ENCODE measurements around the gene OTUD1. TPM values are rescaled to one million over a fixed set of nuclear protein-coding genes. Genes with fewer than 3 reads are reported as not detected.

The OTUD1 gene
- total and polyA plus RNA-seq, 4 experiments from 2014 or later, result 6.5 to 37.7 (median 26.8) TPM

DNA sequence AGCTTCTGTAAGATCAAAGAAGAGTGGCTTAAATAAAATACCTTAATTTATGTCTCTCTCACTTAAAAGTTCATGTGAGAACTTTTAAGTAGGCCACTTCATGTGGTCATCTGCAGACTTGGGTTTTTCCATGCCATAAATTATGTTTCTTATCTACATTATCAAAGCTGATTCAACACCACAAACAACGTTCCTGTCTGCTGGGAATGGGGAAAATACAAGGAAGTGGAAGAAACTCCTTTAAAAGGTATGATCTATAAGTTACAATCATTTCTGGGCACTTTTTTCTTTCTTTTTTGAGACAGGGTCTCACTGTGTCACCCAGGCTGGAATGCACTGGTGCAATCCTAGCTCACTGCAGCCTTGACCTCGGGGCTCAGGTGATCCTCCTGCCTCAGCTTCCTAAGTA is 16.9 kb upstream of the OTUD1 start:
- CTCF ChIA-PET (ENCODE audit: partially characterized antibody), result interaction anchor here (1.6 kb wide), 1 partner anchor 95 kb away, joined by 3 read pairs; no protein-coding TSS in a partner anchor
- Histone ChIP-seq H3K27me3 (ENCODE audit: insufficient read depth, low read length) (no peaks in the 10 kb centered on the region), H3K36me3 (ENCODE audit: insufficient read depth, low read length) (no peaks in the 10 kb centered on the region), H3K9me3 (ENCODE audit: control insufficient read depth in 1 of 2, low read length in 2 of 2) (no peaks in the 10 kb centered on the region), H3K4me3 (ENCODE audit: low read length in 2 of 2) (no peak overlapping the region), H3K27ac (ENCODE audit: low read depth, low read length) (no peak overlapping the region), H3K4me1 (ENCODE audit: insufficient read depth, low read length) (no peaks in the 10 kb centered on the region)
- H3K9me3 Mint-ChIP-seq, result peaks cover 0 to 2% (median 0%) of the 10 kb centered on the region in 8 donors
- DNase-seq, result no peak
- intact Hi-C loops (cut with micrococcal nuclease), result no loop called here
- POLR2A ChIA-PET (ENCODE audit: partially characterized antibody), result no interaction called here
- H3K27me3 Mint-ChIP-seq, result peaks cover 0 to 3% of the 10 kb centered on the region in 2 donors
- no peak overlapping the region for H3K27ac Mint-ChIP-seq
- no peak overlapping the region for H3K4me3 Mint-ChIP-seq
- H3K36me3 Mint-ChIP-seq, result no peaks in the 10 kb centered on the region
- no peaks in the 10 kb centered on the region for H3K4me1 Mint-ChIP-seq

DNA sequence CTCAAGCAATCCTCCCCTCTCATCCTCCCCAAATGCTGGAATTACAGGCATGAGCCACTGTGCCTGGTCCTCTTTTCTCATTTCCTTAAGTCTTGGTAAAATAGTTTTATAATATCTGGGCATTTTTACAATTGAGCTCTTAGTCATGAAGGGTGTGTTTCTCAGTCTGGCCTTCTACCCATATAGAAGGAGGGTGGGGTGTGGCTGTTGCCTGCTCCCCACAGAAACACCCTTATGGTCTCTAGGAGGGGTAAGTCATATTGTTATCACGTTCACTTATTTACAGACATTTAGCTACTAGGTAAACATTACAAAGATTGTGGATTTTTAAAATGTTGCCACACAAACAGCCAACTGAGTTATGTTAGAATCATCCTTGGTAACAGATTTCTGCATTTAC is 6.7 kb upstream of the OTUD1 start:
- Mint-ChIP-seq H3K9me3 (no peaks in the 10 kb centered on the region), H3K27me3 (peaks cover 0 to 1% of the 10 kb centered on the region in 2 donors), H3K27ac (no peak overlapping the region), H3K36me3 (no peaks in the 10 kb centered on the region), H3K4me1 (no peaks in the 10 kb centered on the region), H3K4me3 (no peak overlapping the region)
- intact Hi-C loops (cut with micrococcal nuclease), result loop anchor here (10.0 kb wide), 1 partner anchor 337 kb away; the partner anchor contains the start of gene MSRB2
- H3K4me3 ChIP-seq (ENCODE audit: low read length in 2 of 2), result no peak overlapping the region
- H3K27ac ChIP-seq (ENCODE audit: low read depth, low read length), result no peak overlapping the region
- H3K9me3 ChIP-seq (ENCODE audit: control insufficient read depth in 1 of 2, low read length in 2 of 2), result no peaks in the 10 kb centered on the region
- DNase-seq, result no peak
- ChIA-PET CTCF (ENCODE audit: partially characterized antibody) (interaction anchor here (1.2 kb wide), 1 partner anchor 10 kb away, joined by 4 read pairs; no protein-coding TSS in a partner anchor), POLR2A (ENCODE audit: partially characterized antibody) (no interaction called here)
- H3K4me1 ChIP-seq (ENCODE audit: insufficient read depth, low read length), result no peaks in the 10 kb centered on the region
- H3K36me3 ChIP-seq (ENCODE audit: insufficient read depth, low read length), result no peaks in the 10 kb centered on the region
- no peaks in the 10 kb centered on the region for H3K27me3 ChIP-seq (ENCODE audit: insufficient read depth, low read length)

DNA sequence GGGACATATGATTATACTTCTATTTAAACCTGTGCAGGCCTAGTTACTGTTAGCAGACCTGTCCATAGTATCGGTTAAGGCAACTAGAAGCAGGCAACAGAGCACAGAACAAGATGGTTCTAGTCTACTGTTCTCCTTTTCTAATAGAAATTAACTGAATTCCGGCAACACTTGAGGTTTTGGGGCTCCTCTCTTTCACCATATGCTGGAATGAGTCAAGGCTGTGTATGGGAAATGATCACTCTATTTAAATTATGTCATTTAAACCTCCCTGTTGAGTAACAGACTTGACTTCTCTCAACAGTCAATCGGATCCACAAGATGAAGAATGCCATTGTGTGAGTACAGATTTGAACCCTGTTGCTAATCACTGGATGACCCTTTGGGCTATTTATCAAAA is 6.2 kb upstream of the OTUD1 start:
- Histone ChIP-seq H3K27ac (ENCODE audit: low read depth, low read length) (no peak overlapping the region), H3K36me3 (ENCODE audit: insufficient read depth, low read length) (no peaks in the 10 kb centered on the region), H3K4me1 (ENCODE audit: insufficient read depth, low read length) (no peaks in the 10 kb centered on the region), H3K4me3 (ENCODE audit: low read length in 2 of 2) (no peak overlapping the region), H3K9me3 (ENCODE audit: control insufficient read depth in 1 of 2, low read length in 2 of 2) (no peaks in the 10 kb centered on the region), H3K27me3 (ENCODE audit: insufficient read depth, low read length) (no peaks in the 10 kb centered on the region)
- POLR2A ChIA-PET (ENCODE audit: partially characterized antibody), result no interaction called here
- H3K4me3 Mint-ChIP-seq, result no peak overlapping the region
- intact Hi-C loops (cut with micrococcal nuclease), result loop anchor here (10.0 kb wide), 1 partner anchor 338 kb away; the partner anchor contains the start of gene MSRB2
- CTCF ChIA-PET (ENCODE audit: partially characterized antibody), result interaction anchor here (1.2 kb wide), 1 partner anchor 9 kb away, joined by 4 read pairs; no protein-coding TSS in a partner anchor
- H3K27ac Mint-ChIP-seq, result no peak overlapping the region
- H3K9me3 Mint-ChIP-seq, result no peaks in the 10 kb centered on the region
- no peak for DNase-seq
- no peaks in the 10 kb centered on the region for H3K36me3 Mint-ChIP-seq
- H3K4me1 Mint-ChIP-seq, result peaks cover 0 to under 1% (median 0%) of the 10 kb centered on the region in 4 donors
- peaks cover 0 to 1% of the 10 kb centered on the region in 2 donors for H3K27me3 Mint-ChIP-seq

DNA sequence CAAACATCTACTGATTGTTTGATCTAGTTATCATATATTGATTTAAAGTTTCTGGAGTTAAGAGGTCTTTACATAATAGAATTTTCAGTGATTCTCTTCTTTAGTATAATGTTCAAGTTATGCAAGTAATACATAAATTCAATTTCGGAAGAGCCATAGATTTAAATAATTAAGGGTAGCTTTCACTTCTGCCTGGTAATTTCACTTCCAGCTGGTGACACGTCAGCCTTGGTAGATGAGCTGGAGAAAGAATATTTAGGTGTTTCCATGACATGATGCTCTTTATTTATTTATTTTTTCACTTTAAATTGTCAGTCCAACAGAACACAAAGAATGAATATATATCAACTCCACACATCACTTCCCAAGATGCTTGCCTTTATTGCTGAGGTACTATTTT is 5.2 kb upstream of the OTUD1 start:
- H3K36me3 Mint-ChIP-seq, result peaks cover 0 to 3% of the 10 kb centered on the region in 2 donors
- Histone ChIP-seq H3K9me3 (ENCODE audit: control insufficient read depth in 1 of 2, low read length in 2 of 2) (no peaks in the 10 kb centered on the region), H3K27ac (ENCODE audit: low read depth, low read length) (no peak overlapping the region), H3K36me3 (ENCODE audit: insufficient read depth, low read length) (no peaks in the 10 kb centered on the region), H3K4me1 (ENCODE audit: insufficient read depth, low read length) (peaks cover 7% of the 10 kb centered on the region), H3K4me3 (ENCODE audit: low read length in 2 of 2) (no peak overlapping the region), H3K27me3 (ENCODE audit: insufficient read depth, low read length) (no peaks in the 10 kb centered on the region)
- ChIA-PET POLR2A (ENCODE audit: partially characterized antibody) (no interaction called here), CTCF (ENCODE audit: partially characterized antibody) (no interaction called here)
- no peak for DNase-seq
- peaks cover 0 to 10% (median 6%) of the 10 kb centered on the region in 4 donors for H3K4me1 Mint-ChIP-seq
- intact Hi-C loops (cut with micrococcal nuclease), result loop anchor here (10.0 kb wide), 1 partner anchor 339 kb away; the partner anchor contains the start of gene MSRB2
- H3K27ac Mint-ChIP-seq, result no peak overlapping the region
- H3K4me3 Mint-ChIP-seq, result no peak overlapping the region
- peaks cover 0 to 2% (median 0%) of the 10 kb centered on the region in 8 donors for H3K9me3 Mint-ChIP-seq
- H3K27me3 Mint-ChIP-seq, result no peaks in the 10 kb centered on the region

DNA sequence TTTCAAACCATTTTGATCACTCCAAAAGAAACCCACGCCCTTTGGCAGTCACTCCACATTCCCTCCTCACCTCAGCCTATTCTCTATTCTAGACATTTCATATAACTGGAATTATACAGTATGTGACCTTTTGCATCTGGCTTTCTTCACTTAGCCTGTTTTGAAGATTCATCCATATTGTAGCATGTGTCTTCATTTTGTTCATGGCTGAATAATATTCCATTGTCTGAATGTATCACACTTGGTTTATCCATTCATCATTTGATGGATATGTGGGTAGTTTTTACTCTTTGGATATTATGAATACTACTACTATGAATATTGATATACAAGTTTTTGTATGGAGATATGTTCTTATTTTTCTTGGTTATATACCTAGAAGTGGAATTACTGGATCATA is 3.5 kb upstream of the OTUD1 start:
- H3K4me1 Mint-ChIP-seq, result peaks cover 1 to 13% (median 7%) of the 10 kb centered on the region in 4 donors
- Histone ChIP-seq H3K36me3 (ENCODE audit: insufficient read depth, low read length) (no peaks in the 10 kb centered on the region), H3K27ac (ENCODE audit: low read depth, low read length) (no peak overlapping the region), H3K27me3 (ENCODE audit: insufficient read depth, low read length) (no peaks in the 10 kb centered on the region), H3K4me1 (ENCODE audit: insufficient read depth, low read length) (peaks cover 10% of the 10 kb centered on the region), H3K4me3 (ENCODE audit: low read length in 2 of 2) (no peak overlapping the region), H3K9me3 (ENCODE audit: control insufficient read depth in 1 of 2, low read length in 2 of 2) (no peaks in the 10 kb centered on the region)
- H3K9me3 Mint-ChIP-seq, result peaks cover 0 to 2% (median 0%) of the 10 kb centered on the region in 8 donors
- CTCF ChIA-PET (ENCODE audit: partially characterized antibody), result no interaction called here
- no peak for DNase-seq
- intact Hi-C loops (cut with micrococcal nuclease), result loop anchor here (5.0 to 10.0 kb wide), 3 partner anchors 341 to 1903 kb away; partner anchors contain the start of genes BMI1, MLLT10 and MSRB2
- H3K27me3 Mint-ChIP-seq, result no peaks in the 10 kb centered on the region
- no peak overlapping the region for H3K4me3 Mint-ChIP-seq
- peak overlapping the region in 1 of 7 donors; percentile 86 for H3K27ac Mint-ChIP-seq
- POLR2A ChIA-PET (ENCODE audit: partially characterized antibody), result no interaction called here
- peaks cover 0 to 5% of the 10 kb centered on the region in 2 donors for H3K36me3 Mint-ChIP-seq

DNA sequence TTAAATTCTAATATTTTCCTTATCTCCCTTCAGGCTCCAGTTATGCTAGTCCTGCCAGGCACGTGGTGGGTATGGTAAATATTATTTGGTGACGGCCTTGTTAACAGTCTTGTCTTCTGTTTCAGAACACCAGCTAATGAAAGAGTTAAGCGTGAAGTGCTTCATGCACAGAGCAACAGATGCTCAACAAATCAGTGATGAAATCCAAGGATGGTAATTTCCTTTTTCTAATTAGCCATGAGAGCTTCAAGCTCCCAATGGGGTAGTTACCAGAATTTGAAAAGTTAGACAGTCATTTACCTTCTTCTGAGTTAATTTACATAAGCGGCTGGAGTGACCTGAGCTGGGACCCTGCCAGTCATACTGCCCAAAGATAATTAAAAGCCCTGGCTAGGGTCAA is 1.9 kb upstream of the OTUD1 start:
- peak overlapping the region in 1 of 8 donors; percentile 8 for H3K4me3 Mint-ChIP-seq
- H3K27me3 ChIP-seq (ENCODE audit: insufficient read depth, low read length), result no peaks in the 10 kb centered on the region
- peak overlapping the region; percentile 64 to 97 (median 92) for H3K27ac Mint-ChIP-seq
- intact Hi-C loops (cut with micrococcal nuclease), result loop anchor here (5.0 to 10.0 kb wide), 3 partner anchors 342 to 1905 kb away; partner anchors contain the start of genes BMI1, MLLT10 and MSRB2
- no peaks in the 10 kb centered on the region for H3K9me3 ChIP-seq (ENCODE audit: control insufficient read depth in 1 of 2, low read length in 2 of 2)
- POLR2A ChIA-PET (ENCODE audit: partially characterized antibody), result interaction anchor here (1.2 to 5.3 kb wide), 2 partner anchors 10 to 71 kb away, joined by 3 to 70 read pairs; no protein-coding TSS in a partner anchor
- H3K4me1 Mint-ChIP-seq, result peaks cover 17 to 29% (median 22%) of the 10 kb centered on the region in 4 donors
- no peak overlapping the region for H3K27ac ChIP-seq (ENCODE audit: low read depth, low read length)
- CTCF ChIA-PET (ENCODE audit: partially characterized antibody), result no interaction called here
- H3K9me3 Mint-ChIP-seq, result peaks cover 0 to 2% (median 0%) of the 10 kb centered on the region in 8 donors
- DNase-seq, result no peak
- no peak overlapping the region for H3K4me3 ChIP-seq (ENCODE audit: low read length in 2 of 2)
- no peaks in the 10 kb centered on the region for H3K27me3 Mint-ChIP-seq
- no peaks in the 10 kb centered on the region for H3K36me3 ChIP-seq (ENCODE audit: insufficient read depth, low read length)
- H3K4me1 ChIP-seq (ENCODE audit: insufficient read depth, low read length), result peaks cover 26% of the 10 kb centered on the region
- H3K36me3 Mint-ChIP-seq, result peaks cover 0 to 17% of the 10 kb centered on the region in 2 donors

DNA sequence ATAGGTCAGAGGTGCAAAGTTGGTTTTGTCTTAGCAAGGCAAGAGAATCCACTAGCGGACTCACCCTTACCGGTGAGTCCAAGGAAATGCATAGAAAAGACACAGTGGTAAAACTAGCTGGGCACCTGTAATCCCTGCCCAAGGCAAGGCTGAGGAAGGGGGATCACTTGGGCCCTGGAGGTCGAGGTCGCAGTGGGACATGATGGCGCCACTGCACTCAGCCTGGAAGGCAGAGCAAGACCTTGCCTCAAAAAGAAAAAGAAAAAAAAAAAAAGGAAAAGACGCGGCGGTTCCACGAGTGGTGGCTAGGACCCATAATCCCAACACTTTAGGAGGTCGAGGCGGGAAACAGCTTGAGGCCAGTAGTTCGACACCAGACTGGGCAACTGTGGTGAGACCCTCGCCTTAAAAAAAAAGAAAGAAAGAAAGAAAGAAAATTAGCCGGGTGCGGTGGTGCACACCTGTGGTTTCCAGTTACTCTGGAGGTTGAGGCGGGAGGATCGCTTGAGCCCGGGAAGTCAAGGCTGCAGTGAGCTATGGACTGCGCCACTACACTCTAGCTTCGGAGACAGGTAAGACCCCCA is 820 bp upstream of the OTUD1 start:
- H3K27me3 ChIP-seq (ENCODE audit: insufficient read depth, low read length), result no peaks in the 10 kb centered on the region
- Mint-ChIP-seq H3K27me3 (no peaks in the 10 kb centered on the region), H3K4me3 (peak overlapping the region; percentile 75 to 89 (median 84)), H3K9me3 (peaks cover 0 to 2% (median 0%) of the 10 kb centered on the region in 8 donors), H3K36me3 (peaks cover 0 to 22% of the 10 kb centered on the region in 2 donors), H3K4me1 (peaks cover 26 to 40% (median 33%) of the 10 kb centered on the region in 4 donors), H3K27ac (peak overlapping the region; percentile 90 to 97 (median 94))
- peaks cover 37% of the 10 kb centered on the region for H3K4me1 ChIP-seq (ENCODE audit: insufficient read depth, low read length)
- no peak for DNase-seq
- ChIA-PET POLR2A (ENCODE audit: partially characterized antibody) (interaction anchor here (0.6 to 5.3 kb wide), 11 partner anchors 9 to 1116 kb away, joined by 3 to 70 read pairs (median 6); partner anchors contain the start of gene C10orf67), CTCF (ENCODE audit: partially characterized antibody) (interaction anchor here (0.8 to 1.1 kb wide), 3 partner anchors 11 to 90 kb away, joined by 3 read pairs; no protein-coding TSS in a partner anchor)
- intact Hi-C loops (cut with micrococcal nuclease), result loop anchor here (2.0 to 10.0 kb wide), 8 partner anchors 93 to 1906 kb away; partner anchors contain the start of genes BMI1, C10orf67, ENKUR and MLLT10
- H3K4me3 ChIP-seq (ENCODE audit: low read length in 2 of 2), result peak overlapping the region; percentile 70 to 82
- H3K9me3 ChIP-seq (ENCODE audit: control insufficient read depth in 1 of 2, low read length in 2 of 2), result no peaks in the 10 kb centered on the region
- peak overlapping the region; percentile 79 for H3K27ac ChIP-seq (ENCODE audit: low read depth, low read length)
- H3K36me3 ChIP-seq (ENCODE audit: insufficient read depth, low read length), result no peaks in the 10 kb centered on the region

Measured in CD4-positive, alpha-beta memory T cell (primary cell).